H9 (cell line): ENCODE data around the gene POU6F2. TPM values are rescaled to one million over a fixed set of nuclear protein-coding genes. Genes with fewer than 3 reads are reported as not detected.

Source experiments
- DNase-seq: peaks from one replicate; pipeline ENCODE4 v3.0.0-alpha.2; 2017
- H2AFZ ChIP-seq: one replicate; pipeline ENCODE4 v1.6.1; 2013; ENCODE audit warnings: mild to moderate bottlenecking, low read length, control low read depth, moderate library complexity
- H2AK5ac ChIP-seq: 2 replicates; pipeline ENCODE4 v1.6.1; 2013; ENCODE audit warnings: low read length, control low read depth, mixed read lengths; ENCODE audit not compliant: insufficient read length
- H2BK120ac ChIP-seq: one replicate; pipeline ENCODE4 v1.6.1; 2013; ENCODE audit warnings: low read depth, mild to moderate bottlenecking, low read length, control low read depth, inconsistent platforms; ENCODE audit not compliant: poor library complexity, severe bottlenecking
- H2BK12ac ChIP-seq: 2 replicates; pipeline ENCODE4 v1.6.1; 2013; ENCODE audit warnings: low read length, control low read depth, mixed read lengths, low read depth; ENCODE audit not compliant: insufficient read length
- H2BK15ac ChIP-seq: 2 replicates; pipeline ENCODE4 v1.6.1; 2013; ENCODE audit warnings: low read depth, low read length, control low read depth
- H2BK20ac ChIP-seq: one replicate; pipeline ENCODE4 v1.6.1; 2013; ENCODE audit warnings: low read depth, mild to moderate bottlenecking, low read length, control low read depth, inconsistent platforms; ENCODE audit not compliant: poor library complexity, severe bottlenecking
- H2BK5ac ChIP-seq: 2 replicates; pipeline ENCODE4 v1.6.1; 2013; ENCODE audit warnings: low read length, control low read depth, mixed read lengths; ENCODE audit not compliant: insufficient read length
- H3K14ac ChIP-seq: 2 replicates; pipeline ENCODE4 v1.6.1; 2013; ENCODE audit warnings: low read length, control low read depth; ENCODE audit not compliant: insufficient read depth
- H3K18ac ChIP-seq: 2 replicates; pipeline ENCODE4 v1.6.1; 2013; ENCODE audit warnings: low read depth, mild to moderate bottlenecking, mixed read lengths, low read length, control low read depth; ENCODE audit not compliant: insufficient read length
- H3K23ac ChIP-seq: 2 replicates; pipeline ENCODE4 v1.6.1; 2013; ENCODE audit warnings: low read length, control low read depth, mixed read lengths, low read depth; ENCODE audit not compliant: insufficient read length
- H3K23me2 ChIP-seq: 2 replicates; pipeline ENCODE4 v1.6.1; 2013; ENCODE audit warnings: low read depth, mild to moderate bottlenecking, mixed read lengths, low read length, control low read depth; ENCODE audit not compliant: insufficient read length, poor library complexity, severe bottlenecking
- H3K27ac ChIP-seq: 2 replicates; pipeline ENCODE4 v1.5.1; 2013; ENCODE audit warnings: low read length, control low read depth, mixed read lengths, low read depth; ENCODE audit not compliant: insufficient read length
- H3K27me3 ChIP-seq: 2 replicates; pipeline ENCODE4 v1.6.1; 2013; ENCODE audit warnings: low read length, control low read depth, inconsistent platforms; ENCODE audit not compliant: insufficient read depth
- H3K4ac ChIP-seq: 2 replicates; pipeline ENCODE4 v1.6.1; 2013; ENCODE audit warnings: low read depth, mild to moderate bottlenecking, control low read depth, inconsistent platforms, low read length, moderate library complexity
- H3K4me1 ChIP-seq: 2 replicates; pipeline ENCODE4 v1.6.1; 2013; ENCODE audit warnings: low read length, control low read depth, inconsistent platforms; ENCODE audit not compliant: insufficient read depth
- H3K4me2 ChIP-seq: 2 replicates; pipeline ENCODE4 v1.6.1; 2013; ENCODE audit warnings: low read length, control low read depth, mixed read lengths; ENCODE audit not compliant: insufficient read length, insufficient read depth
- H3K56ac ChIP-seq: 2 replicates; pipeline ENCODE4 v1.6.1; 2013; ENCODE audit warnings: low read depth, mild to moderate bottlenecking, mixed read lengths, low read length, control low read depth; ENCODE audit not compliant: insufficient read length
- H3K79me1 ChIP-seq: 2 replicates; pipeline ENCODE4 v1.6.1; 2013; ENCODE audit warnings: low read depth, mild to moderate bottlenecking, moderate library complexity, low read length, control low read depth, inconsistent platforms; ENCODE audit not compliant: insufficient read depth, poor library complexity, severe bottlenecking
- H3K79me2 ChIP-seq: 2 replicates; pipeline ENCODE4 v1.6.1; 2013; ENCODE audit warnings: low read length, control low read depth, inconsistent platforms; ENCODE audit not compliant: insufficient read depth
- H3K9ac ChIP-seq: 2 replicates; pipeline ENCODE4 v1.6.1; 2013; ENCODE audit warnings: low read length, control low read depth, mixed read lengths; ENCODE audit not compliant: insufficient read length; ENCODE audit errors: extremely low read depth
- H3K9me3 ChIP-seq: one replicate; pipeline ENCODE4 v1.6.1; 2013; ENCODE audit warnings: low read depth, low read length, inconsistent platforms; ENCODE audit not compliant: control insufficient read depth
- H3T11ph ChIP-seq: one replicate; pipeline ENCODE4 v1.6.1; 2013; ENCODE audit warnings: mild to moderate bottlenecking, low read length, control low read depth, inconsistent platforms
- H4K20me1 ChIP-seq: one replicate; pipeline ENCODE4 v1.6.1; 2013; ENCODE audit not compliant: control insufficient read depth, insufficient read length, insufficient read depth
- H4K5ac ChIP-seq: 2 replicates; pipeline ENCODE4 v1.6.1; 2013; ENCODE audit warnings: low read depth, mild to moderate bottlenecking, mixed read lengths, low read length, control low read depth; ENCODE audit not compliant: insufficient read length
- H4K8ac ChIP-seq: replicated peaks from 2 replicates; pipeline ENCODE4 v1.6.1; 2013; ENCODE audit warnings: low read length, control low read depth, mixed read lengths, low read depth; ENCODE audit not compliant: insufficient read length
- H4K91ac ChIP-seq: 2 replicates; pipeline ENCODE4 v1.6.1; 2013; ENCODE audit warnings: low read depth, mild to moderate bottlenecking, moderate library complexity, mixed read lengths, low read length, control low read depth; ENCODE audit not compliant: insufficient read length
- H3K27ac Mint-ChIP-seq, 3 experiments: 2 replicates in 2 of 3; 3 replicates in 1 of 3; pipeline ENCODE4 v1.8.0; 2020 to 2021; ENCODE audit warnings: mixed read lengths in 3 of 3, mild to moderate bottlenecking in 1 of 3, moderate library complexity in 1 of 3
- H3K27me3 Mint-ChIP-seq: 2 replicates; pipeline ENCODE4 v1.8.0; 2021; ENCODE audit warnings: low read depth, mild to moderate bottlenecking, moderate library complexity, mixed read lengths
- H3K36me3 Mint-ChIP-seq, 3 experiments: 2 replicates in 2 of 3; 3 replicates in 1 of 3; pipeline ENCODE4 v1.8.0; 2020 to 2021; ENCODE audit warnings: low read depth in 3 of 3, mixed read lengths in 3 of 3; ENCODE audit not compliant: insufficient read depth in 1 of 3
- H3K4me1 Mint-ChIP-seq, 2 experiments: 2 replicates each; pipeline ENCODE4 v1.8.0; 2020; ENCODE audit warnings: mixed read lengths in 2 of 2
- H3K4me3 Mint-ChIP-seq, 2 experiments: 2 replicates in 1 of 2; 3 replicates in 1 of 2; pipeline ENCODE4 v1.8.0; 2020 to 2021; ENCODE audit warnings: mild to moderate bottlenecking in 2 of 2, mixed read lengths in 2 of 2, moderate library complexity in 1 of 2
- H3K9me3 Mint-ChIP-seq, 2 experiments: 2 replicates in 1 of 2; 3 replicates in 1 of 2; pipeline ENCODE4 v1.8.0; 2020; ENCODE audit warnings: mild to moderate bottlenecking in 2 of 2, mixed read lengths in 2 of 2, moderate library complexity in 1 of 2
- CTCF ChIP-seq: fragments of 200-600 bp; sonication (generic); conservative IDR thresholded peaks from 3 replicates; pipeline ENCODE4 v1.8.0; 2021; ENCODE audit warnings: antibody characterized with exemption, mild to moderate bottlenecking
- WGBS: extraction: QIAGEN DNeasy Blood & Tissue Kit; methylation state at CpG from one replicate; pipeline ENCODE4 v1.1.7; 2013; ENCODE audit warnings: missing lambda C conversion rate, low lambda C conversion rate, mixed read lengths; ENCODE audit not compliant: insufficient read length; ENCODE audit errors: extremely low coverage; 5-methylcytosine and 5-hydroxymethylcytosine counted together
- total RNA-seq: library from RNA; stranded (reverse); gene quantifications from 2 replicates; pipeline ENCODE4 v1.2.1, GENCODE V29; 2021

Gene POU6F2
- total RNA-seq, 1 experiment from 2014 or later: 1.9 TPM

- Mint-ChIP-seq H3K9me3 (no peaks in the 10 kb centered on the region), H3K4me3 (no peak overlapping the region), H3K4me1 (no peaks in the 10 kb centered on the region), H3K27ac (no peak overlapping the region), H3K27me3 (no peaks in the 10 kb centered on the region), H3K36me3 (no peaks in the 10 kb centered on the region)
- Histone ChIP-seq H3K14ac (no peak overlapping the region), H3K79me1 (no peaks in the 10 kb centered on the region), H3K18ac (no peak overlapping the region), H3T11ph (no peak overlapping the region), H3K9me3 (no peaks in the 10 kb centered on the region), H2BK120ac (no peak overlapping the region), H3K23ac (no peak overlapping the region), H2BK5ac (no peak overlapping the region), H2BK15ac (no peak overlapping the region), H4K8ac (no peak overlapping the region), H2BK20ac (no peak overlapping the region), H2BK12ac (no peak overlapping the region), H2AK5ac (no peak overlapping the region), H3K79me2 (no peaks in the 10 kb centered on the region), H3K27me3 (no peaks in the 10 kb centered on the region), H4K5ac (no peak overlapping the region), H3K4me1 (no peaks in the 10 kb centered on the region), H3K9ac (no peak overlapping the region), H3K4me2 (no peak overlapping the region), H3K4ac (no peak overlapping the region), H4K91ac (no peak overlapping the region), H3K27ac (no peak overlapping the region), H2AFZ (no peak overlapping the region), H3K23me2 (no peaks in the 10 kb centered on the region), H4K20me1 (no peaks in the 10 kb centered on the region), H3K56ac (no peak overlapping the region)
- TF ChIP-seq CTCF: no peak
- DNase-seq: no peak
- no CpG with 5 or more reads among the region's 1 CpG for WGBS
Observed at GRCh38 chr7:39105720-39106119, 128.0 kb downstream of the POU6F2 start.
